Measurements from ENCODE around the gene C19orf12. TPM values are rescaled to one million over a fixed set of nuclear protein-coding genes. Genes with fewer than 3 reads are reported as not detected.

Gene C19orf12
- total and polyA plus RNA-seq, 3 donors from 2014 or later = 20.8 to 40.5 (median 28.8) TPM

GRCh38 chr19:29724102-29724641, 9.1 kb upstream of the C19orf12 start:
- Histone ChIP-seq H3K4me1 (peaks cover 13% of the 10 kb centered on the region), H3K27ac (no peak overlapping the region), H3K9me3 (no peaks in the 10 kb centered on the region), H3K36me3 (ENCODE audit: low read depth, missing control alignments) (no peaks in the 10 kb centered on the region), H3K27me3 (no peaks in the 10 kb centered on the region), H3K4me3 (peak overlapping the region in 1 of 2 donors; percentile 58)
- TF ChIP-seq POLR2A (IDR thresholded peaks at IDR 0.05) = no peak
- TF ChIP-seq, protein P1, sequence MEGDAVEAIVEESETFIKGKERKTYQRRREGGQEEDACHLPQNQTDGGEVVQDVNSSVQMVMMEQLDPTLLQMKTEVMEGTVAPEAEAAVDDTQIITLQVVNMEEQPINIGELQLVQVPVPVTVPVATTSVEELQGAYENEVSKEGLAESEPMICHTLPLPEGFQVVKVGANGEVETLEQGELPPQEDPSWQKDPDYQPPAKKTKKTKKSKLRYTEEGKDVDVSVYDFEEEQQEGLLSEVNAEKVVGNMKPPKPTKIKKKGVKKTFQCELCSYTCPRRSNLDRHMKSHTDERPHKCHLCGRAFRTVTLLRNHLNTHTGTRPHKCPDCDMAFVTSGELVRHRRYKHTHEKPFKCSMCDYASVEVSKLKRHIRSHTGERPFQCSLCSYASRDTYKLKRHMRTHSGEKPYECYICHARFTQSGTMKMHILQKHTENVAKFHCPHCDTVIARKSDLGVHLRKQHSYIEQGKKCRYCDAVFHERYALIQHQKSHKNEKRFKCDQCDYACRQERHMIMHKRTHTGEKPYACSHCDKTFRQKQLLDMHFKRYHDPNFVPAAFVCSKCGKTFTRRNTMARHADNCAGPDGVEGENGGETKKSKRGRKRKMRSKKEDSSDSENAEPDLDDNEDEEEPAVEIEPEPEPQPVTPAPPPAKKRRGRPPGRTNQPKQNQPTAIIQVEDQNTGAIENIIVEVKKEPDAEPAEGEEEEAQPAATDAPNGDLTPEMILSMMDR (IDR thresholded peaks at IDR 0.05) = no peak
- no peak for DNase-seq
- 0 to 4% methylated on average over 11 to 38 of the region's 39 CpGs for WGBS, 2 donors
- intact Hi-C loops (cut with DNase I; ENCODE audit: low total_unique reads) = no loop called here

DNA sequence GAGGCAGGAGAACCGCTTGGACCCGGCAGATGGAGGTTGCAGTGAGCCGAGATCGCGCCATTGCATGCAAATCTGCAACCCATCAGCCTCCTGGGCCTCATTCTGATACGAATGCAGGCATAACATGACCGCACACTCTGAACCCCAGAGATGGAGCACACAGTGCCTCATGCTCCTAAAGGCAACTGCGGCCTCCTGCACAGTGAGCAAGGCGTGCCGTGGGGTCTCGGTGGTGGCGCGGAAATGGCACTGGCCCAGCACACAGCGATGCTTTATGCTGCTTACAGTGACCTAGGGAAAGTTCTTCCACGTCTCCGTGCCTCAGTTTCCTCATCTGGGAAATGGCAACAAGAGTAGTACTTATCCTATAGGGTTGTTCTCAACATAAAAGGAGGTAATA, 2.0 kb upstream of the C19orf12 start:
- 75 to 79% methylated on average over 8 to 16 of the region's 16 CpGs for WGBS, 2 donors
- TF ChIP-seq, protein P1 (IDR thresholded peaks at IDR 0.05) = no peak
- no peak for TF ChIP-seq POLR2A (IDR thresholded peaks at IDR 0.05)
- H3K27me3 ChIP-seq = no peaks in the 10 kb centered on the region
- H3K36me3 ChIP-seq (ENCODE audit: low read depth, missing control alignments) = no peaks in the 10 kb centered on the region
- peaks cover 25% of the 10 kb centered on the region for H3K4me1 ChIP-seq
- DNase-seq = no peak
- no peak overlapping the region for H3K4me3 ChIP-seq
- no peak overlapping the region for H3K27ac ChIP-seq
- intact Hi-C loops (cut with DNase I; ENCODE audit: low total_unique reads) = no loop called here
- no peaks in the 10 kb centered on the region for H3K9me3 ChIP-seq

GRCh38 chr19:29715701-29716581, 880 bp upstream of the C19orf12 start:
- 13% methylated on average over 12 to 13 of the region's 13 CpGs for WGBS, 2 donors
- no peak for TF ChIP-seq POLR2A (IDR thresholded peaks at IDR 0.05)
- TF ChIP-seq, protein P1 (IDR thresholded peaks at IDR 0.05) = no peak

GRCh38 chr19:29714371-29714952, 599 bp downstream of the C19orf12 start:
- H3K9me3 ChIP-seq = no peaks in the 10 kb centered on the region
- peak overlapping the region; percentile 91 for H3K4me3 ChIP-seq
- 21 to 22% methylated on average over 11 to 15 of the region's 15 CpGs for WGBS, 2 donors
- H3K27ac ChIP-seq = peak overlapping the region; percentile 92 to 95
- H3K36me3 ChIP-seq (ENCODE audit: low read depth, missing control alignments) = no peaks in the 10 kb centered on the region
- no peaks in the 10 kb centered on the region for H3K27me3 ChIP-seq
- peaks cover 25% of the 10 kb centered on the region for H3K4me1 ChIP-seq
- no peak for DNase-seq
- intact Hi-C loops (cut with DNase I; ENCODE audit: low total_unique reads) = loop anchor here (5.0 kb wide), 1 partner anchor 102 kb away; no protein-coding TSS in a partner anchor
- TF ChIP-seq, protein P1 (IDR thresholded peaks at IDR 0.05) = no peak
- no peak for TF ChIP-seq POLR2A (IDR thresholded peaks at IDR 0.05)

More at GRCh38 chr19:29715701-29716581, 880 bp upstream of the C19orf12 start:
- no peaks in the 10 kb centered on the region for H3K9me3 ChIP-seq
- H3K27ac ChIP-seq = peak overlapping the region; percentile 92 to 95
- no peaks in the 10 kb centered on the region for H3K27me3 ChIP-seq
- no peaks in the 10 kb centered on the region for H3K36me3 ChIP-seq (ENCODE audit: low read depth, missing control alignments)
- intact Hi-C loops (cut with DNase I; ENCODE audit: low total_unique reads) = no loop called here
- DNase-seq = no peak
- H3K4me3 ChIP-seq = peak overlapping the region; percentile 91
- peaks cover 25% of the 10 kb centered on the region for H3K4me1 ChIP-seq

Data from testis (tissue), 3 donors.